ENCODE measurements around the gene FAM8A1. TPM values are rescaled to one million over a fixed set of nuclear protein-coding genes. Genes with fewer than 3 reads are reported as not detected.

Gene FAM8A1, protein sequence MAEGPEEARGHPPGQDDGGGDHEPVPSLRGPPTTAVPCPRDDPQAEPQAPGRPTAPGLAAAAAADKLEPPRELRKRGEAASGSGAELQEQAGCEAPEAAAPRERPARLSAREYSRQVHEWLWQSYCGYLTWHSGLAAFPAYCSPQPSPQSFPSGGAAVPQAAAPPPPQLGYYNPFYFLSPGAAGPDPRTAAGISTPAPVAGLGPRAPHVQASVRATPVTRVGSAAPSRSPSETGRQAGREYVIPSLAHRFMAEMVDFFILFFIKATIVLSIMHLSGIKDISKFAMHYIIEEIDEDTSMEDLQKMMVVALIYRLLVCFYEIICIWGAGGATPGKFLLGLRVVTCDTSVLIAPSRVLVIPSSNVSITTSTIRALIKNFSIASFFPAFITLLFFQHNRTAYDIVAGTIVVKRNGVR
- total RNA-seq (2021; ENCODE audit: unreplicated experiment): 13.4 TPM
- polyA plus RNA-seq (2012): 3.7 and 4.8 TPM in 2 replicates
- percentile 70 among the genes with signal in this experiment for Bru-seq, nascent RNA
- percentile 94 among the genes with signal in this experiment for BruChase-seq, experiment 1, labeled RNA remaining after a 6-hour chase
- percentile 90 among the genes with signal in this experiment for BruChase-seq, experiment 2, labeled RNA remaining after a 2-hour chase
- long read RNA-seq, full-length matches to known transcripts: 69 of 76 reads
- long read RNA-seq, partial matches to known transcripts: 5 of 76 reads
- long read RNA-seq, other reads (novel, unspliced or antisense): 2 of 76 reads

- CTCF ChIA-PET: interaction anchor here (1.2 kb wide), 2 partner anchors 14 kb away, joined by 3 to 4 read pairs; no protein-coding TSS in a partner anchor
- Histone ChIP-seq H3K9me2 (ENCODE audit: insufficient read depth) (no peaks in the 10 kb centered on the region), H3K27ac (ENCODE audit: low read depth, low read length) (peak within 1 kb of the TSS; percentile 64), H3K79me2 (ENCODE audit: insufficient read depth, low read length) (0 out of 2 replicates have a peak, but pooled peaks cover 9% of the 10 kb centered on the region), H3K4me3 (replicated peaks in 1 of 2; ENCODE audit: low read depth in 1 of 2, low read length in 2 of 2) (peak within 1 kb of the TSS; percentile 66 to 79), H3K9me3 (ENCODE audit: control insufficient read depth in 1 of 2, insufficient read depth in 1 of 2, low read depth in 1 of 2, low read length in 2 of 2) (no peaks in the 10 kb centered on the region), H3K4me2 (ENCODE audit: low read length) (peak within 1 kb of the TSS; percentile 91), H2AFZ (ENCODE audit: low read depth, low read length, poor library complexity, severe bottlenecking) (peak within 1 kb of the TSS; percentile 82), H4K20me1 (ENCODE audit: insufficient read depth) (no peaks in the 10 kb centered on the region), H3K9ac (ENCODE audit: low read length) (peak within 1 kb of the TSS; percentile 78), H3K36me3 (ENCODE audit: control insufficient read depth in 1 of 2, insufficient read depth in 2 of 2, low read length in 2 of 2) (no peaks in the 10 kb centered on the region; a peak in 1 of 4 replicates), H3K27me3 (ENCODE audit: insufficient read depth, low read length) (no peaks in the 10 kb centered on the region), H3K4me1 (ENCODE audit: control insufficient read depth in 1 of 2, insufficient read depth in 2 of 2, low read length in 2 of 2) (peaks cover 3 to 26% of the 10 kb centered on the region in 2 experiments; a peak in 2 of 4 replicates)
- DNase-seq (ENCODE audit: low read depth, low spot score): peak; percentile 84
- no TSS peak for BruUV-seq (replicated peaks)
- ATAC-seq: peak; percentile 89
- POLR2A ChIA-PET: interaction anchor here (0.6 to 1.8 kb wide), 6 partner anchors 9 to 664 kb away, joined by 3 to 13 read pairs (median 3); partner anchors contain the start of gene DEK
- RAD21 ChIA-PET (ENCODE audit: low non-redundant PET in 1 of 2, low total read pairs in 2 of 2, uncharacterized antibody in 2 of 2, unreplicated experiment in 2 of 2): interaction anchor here (0.7 to 1.2 kb wide), 3 partner anchors 11 to 205 kb away, joined by 3 to 4 read pairs (median 3); no protein-coding TSS in a partner anchor
- intact Hi-C loops (cut with micrococcal nuclease): no loop called here
- no peak for TF ChIP-seq ZNF274 (IDR thresholded peaks at IDR 0.05; ENCODE audit: low read depth, low read length)
- TF ChIP-seq TCF7L2 (IDR thresholded peaks at IDR 0.05; ENCODE audit: borderline replicate concordance, extremely low read depth, insufficient read depth, insufficient read length): no peak
- peak in 2 of 3 experiments; percentile 32 to 60; a peak in 4 of 6 replicates for TF ChIP-seq CTCF (IDR thresholded peaks at IDR 0.05 in 2 of 3, conservative IDR thresholded peaks at IDR 0.05 in 1 of 3; ENCODE audit: borderline replicate concordance in 1 of 3, insufficient read depth in 1 of 3, low read depth in 2 of 3, low read length in 2 of 3)
- TF ChIP-seq ZFX (IDR thresholded peaks at IDR 0.05): no peak
- no peak for TF ChIP-seq CEBPB (IDR thresholded peaks at IDR 0.05; ENCODE audit: low read depth)
- TF ChIP-seq EZH2phosphoT487 (IDR thresholded peaks at IDR 0.05; ENCODE audit: borderline replicate concordance): no peak
- TF ChIP-seq RAD21 (IDR thresholded peaks at IDR 0.05; ENCODE audit: low read depth): no peak
- peak; percentile 58 for TF ChIP-seq SP1 (IDR thresholded peaks at IDR 0.05; ENCODE audit: low read depth)
- peak; percentile 94 for TF ChIP-seq POLR2AphosphoS5 (IDR thresholded peaks at IDR 0.05; ENCODE audit: low read depth, low read length)
- TF ChIP-seq POLR2A (IDR thresholded peaks at IDR 0.05; ENCODE audit: borderline replicate concordance, extremely low read depth, insufficient read depth, insufficient read length): peak; percentile 62
- no peak for TF ChIP-seq REST (IDR thresholded peaks at IDR 0.05; ENCODE audit: low read depth)
- no peak for TF ChIP-seq EGR1 (IDR thresholded peaks at IDR 0.05; ENCODE audit: low read depth)
- TF ChIP-seq, protein P1, sequence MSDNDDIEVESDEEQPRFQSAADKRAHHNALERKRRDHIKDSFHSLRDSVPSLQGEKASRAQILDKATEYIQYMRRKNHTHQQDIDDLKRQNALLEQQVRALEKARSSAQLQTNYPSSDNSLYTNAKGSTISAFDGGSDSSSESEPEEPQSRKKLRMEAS (IDR thresholded peaks at IDR 0.05): peak; percentile 34; the same call in 1 of the 2 replicates
- TF ChIP-seq JUND (IDR thresholded peaks at IDR 0.05): no peak
- no peak for TF ChIP-seq EZH2 (IDR thresholded peaks at IDR 0.05)
- no peak for TF ChIP-seq SIN3A (IDR thresholded peaks at IDR 0.05; ENCODE audit: low read depth)
- TF ChIP-seq CBX3 (IDR thresholded peaks at IDR 0.05; ENCODE audit: low read depth): no peak
Measured at GRCh38 chr6:17599877-17600526, at the start of gene FAM8A1. FAM8A1 (plus strand) TSS chr6:17600302; CDS start chr6:17600410, 108 bp downstream.

Measured in HCT116 (cell line).